Stimulated activated naive CD8-positive, alpha-beta T cell treated with anti-CD3 and anti-CD28 coated beads, Interleukin-15, amount 100 ng/mL, for 72 hours (primary cell): ENCODE measurements around the gene CYP4F3.
"Not testable (repeated sequence)": the region's sequence is repeated elsewhere in the genome, so short reads cannot be mapped to it uniquely, and the experiment has no call there.

Experiments used
- ATAC-seq: fragments of 150-1000 bp; cut with Tn5 transposase; 2 replicates; pipeline ENCODE4 v1.10.0; 2021; ENCODE audit warnings: mild to moderate bottlenecking, moderate library complexity
- DNase-seq, 2 donors: peaks; one replicate each; pipeline ENCODE4 v3.0.0; 2021 to 2022
- H3K27ac Mint-ChIP-seq, 2 donors: one replicate each; pipeline ENCODE4 v1.8.0; 2022; ENCODE audit warnings: mild to moderate bottlenecking in 2 of 2, mixed read lengths in 2 of 2, moderate library complexity in 2 of 2
- H3K27me3 Mint-ChIP-seq: one replicate; pipeline ENCODE4 v1.8.0; 2022; ENCODE audit warnings: mixed read lengths
- H3K4me1 Mint-ChIP-seq: one replicate; pipeline ENCODE4 v1.8.0; 2022; ENCODE audit warnings: mild to moderate bottlenecking, mixed read lengths
- H3K4me3 Mint-ChIP-seq, 2 donors: one replicate each; pipeline ENCODE4 v1.8.0; 2022; ENCODE audit warnings: mild to moderate bottlenecking in 2 of 2, mixed read lengths in 2 of 2, moderate library complexity in 1 of 2
- H3K9me3 Mint-ChIP-seq, 2 donors: one replicate each; pipeline ENCODE4 v1.8.0; 2022; ENCODE audit warnings: mixed read lengths in 2 of 2

The CYP4F3 gene

DNA sequence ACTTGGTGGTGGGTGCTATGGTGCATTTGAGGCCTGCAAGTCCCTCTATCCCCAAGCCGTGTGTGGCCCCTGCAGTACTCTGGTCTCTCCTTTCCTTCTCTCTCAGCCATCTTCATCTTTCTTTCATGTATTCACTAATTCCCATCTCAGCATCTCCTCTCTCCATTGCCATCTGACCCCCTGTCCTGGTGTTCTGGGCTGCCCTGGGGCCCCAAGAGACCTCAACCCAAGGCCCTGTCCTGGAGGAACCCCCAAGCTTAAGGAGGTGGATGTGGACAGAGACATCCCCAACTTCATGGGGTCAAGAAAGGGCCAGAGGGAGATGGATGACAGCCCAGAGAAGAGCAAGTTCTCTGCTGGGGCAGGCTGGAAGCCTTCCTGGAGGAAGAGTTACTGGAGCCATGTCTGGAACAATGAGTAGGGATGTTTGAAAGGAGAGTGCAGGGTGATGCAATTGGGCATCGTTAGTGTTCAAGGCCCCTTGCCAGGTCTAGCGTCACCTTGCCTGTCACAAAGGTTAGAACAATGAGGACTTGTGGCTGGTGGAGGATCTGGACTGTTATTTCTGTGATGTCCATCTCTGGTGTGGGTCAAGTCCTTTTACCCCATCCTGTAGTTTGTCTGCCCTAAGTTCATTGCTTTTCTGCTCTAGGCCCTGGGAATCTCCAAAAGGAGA, 3.5 kb downstream of the CYP4F3 start:
- no peaks in the 10 kb centered on the region for H3K9me3 Mint-ChIP-seq

DNA sequence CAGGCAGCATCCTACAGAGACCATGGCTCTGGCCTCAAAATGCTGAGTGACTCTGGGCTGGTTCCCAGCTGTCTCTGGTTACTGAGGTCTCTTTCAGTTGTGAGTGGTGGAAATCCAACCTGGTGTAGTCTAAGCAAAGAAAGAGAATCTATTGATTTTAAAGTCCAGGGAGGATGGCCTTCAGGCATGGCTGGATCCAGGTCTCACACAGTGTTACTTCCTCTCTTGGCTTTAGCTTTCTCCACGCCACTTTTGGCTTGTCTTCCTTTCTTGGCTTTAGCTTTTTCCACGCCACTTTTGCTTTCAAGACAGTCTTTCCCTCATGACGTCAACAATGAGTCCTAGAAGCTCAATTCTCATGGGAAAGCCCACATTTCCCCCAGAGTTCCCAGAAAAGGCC, 4.1 kb downstream of the CYP4F3 start:
- H3K4me3 Mint-ChIP-seq = no peak overlapping the region
- no peak overlapping the region for H3K27ac Mint-ChIP-seq
- ATAC-seq (no peak), DNase-seq (no peak)
- no peaks in the 10 kb centered on the region for H3K27me3 Mint-ChIP-seq
- H3K4me1 Mint-ChIP-seq = peaks cover 6% of the 10 kb centered on the region
- no peaks in the 10 kb centered on the region for H3K9me3 Mint-ChIP-seq

More for the DNA sequence above, 3.5 kb downstream of the CYP4F3 start:
- DNase-seq (no peak), ATAC-seq (no peak)
- Mint-ChIP-seq H3K27me3 (no peaks in the 10 kb centered on the region), H3K27ac (no peak overlapping the region), H3K4me1 (peaks cover 6% of the 10 kb centered on the region), H3K4me3 (no peak overlapping the region)

DNA sequence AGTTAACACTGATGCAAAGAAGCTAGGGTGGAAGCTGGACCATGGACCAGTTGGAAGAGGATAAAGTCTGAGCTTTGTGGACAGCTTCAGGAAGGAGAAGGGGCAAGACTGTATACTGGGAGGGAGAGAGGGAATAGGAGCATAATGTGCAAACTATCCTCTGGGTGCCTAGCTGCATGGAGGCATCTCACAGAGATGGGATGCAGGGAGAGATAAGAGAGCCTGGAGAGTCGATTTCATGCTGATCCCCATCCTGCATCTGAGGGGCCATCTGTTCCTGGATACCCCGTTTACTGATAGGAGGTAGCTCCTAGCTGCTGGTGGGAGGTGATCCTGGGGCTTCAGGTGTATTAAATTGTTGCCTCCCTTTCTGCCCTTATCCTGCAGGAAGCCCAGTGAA, 8.8 kb downstream of the CYP4F3 start:
- Mint-ChIP-seq H3K4me3 (no peak overlapping the region), H3K9me3 (no peaks in the 10 kb centered on the region), H3K4me1 (no peaks in the 10 kb centered on the region), H3K27ac (no peak overlapping the region), H3K27me3 (peaks cover 16% of the 10 kb centered on the region)
- DNase-seq (no peak), ATAC-seq (no peak)

DNA sequence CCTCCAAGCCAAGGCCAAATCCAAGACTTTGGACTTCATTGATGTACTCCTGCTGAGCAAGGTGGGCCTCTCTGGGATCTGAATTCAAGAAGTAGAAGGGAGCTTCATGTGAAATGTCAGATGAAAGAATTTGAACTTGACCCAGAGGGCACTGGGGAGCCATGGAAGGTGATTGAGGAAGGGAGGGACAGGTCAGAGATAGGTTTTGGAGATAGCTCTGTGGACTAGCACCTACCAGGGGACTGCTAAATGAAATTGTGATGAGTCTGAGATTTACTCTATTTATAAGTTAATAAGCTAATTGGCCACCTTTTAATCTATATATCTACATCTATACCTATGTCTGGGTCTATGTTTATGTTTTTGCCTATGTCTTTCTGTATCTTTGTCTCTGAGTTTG, 9.4 kb downstream of the CYP4F3 start:
- not testable (repeated sequence) for H3K27ac Mint-ChIP-seq, H3K4me3 Mint-ChIP-seq, DNase-seq, H3K9me3 Mint-ChIP-seq, ATAC-seq, H3K4me1 Mint-ChIP-seq
- peaks cover 22% of the 10 kb centered on the region for H3K27me3 Mint-ChIP-seq

DNA sequence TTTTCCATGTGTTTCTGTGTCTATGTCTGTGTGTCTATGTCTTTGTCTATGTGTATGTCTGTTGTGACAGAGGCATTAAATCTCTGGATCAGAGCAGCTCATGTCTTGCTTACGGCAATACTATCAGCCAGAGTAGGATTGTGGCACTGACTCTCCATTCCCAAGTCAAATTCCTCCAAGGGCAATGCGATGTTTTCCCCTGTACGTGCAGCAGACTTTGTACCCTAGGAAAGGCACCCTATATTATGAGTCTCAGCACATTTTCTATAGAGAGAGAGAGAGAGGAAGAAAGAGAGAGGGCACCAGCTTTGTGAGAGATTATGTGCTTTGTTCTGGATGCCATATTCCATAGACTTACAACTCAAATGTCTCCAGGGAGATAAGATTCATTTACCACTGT, 11.1 kb downstream of the CYP4F3 start:
- ATAC-seq = no peak
- no peak overlapping the region for H3K4me3 Mint-ChIP-seq

DNA sequence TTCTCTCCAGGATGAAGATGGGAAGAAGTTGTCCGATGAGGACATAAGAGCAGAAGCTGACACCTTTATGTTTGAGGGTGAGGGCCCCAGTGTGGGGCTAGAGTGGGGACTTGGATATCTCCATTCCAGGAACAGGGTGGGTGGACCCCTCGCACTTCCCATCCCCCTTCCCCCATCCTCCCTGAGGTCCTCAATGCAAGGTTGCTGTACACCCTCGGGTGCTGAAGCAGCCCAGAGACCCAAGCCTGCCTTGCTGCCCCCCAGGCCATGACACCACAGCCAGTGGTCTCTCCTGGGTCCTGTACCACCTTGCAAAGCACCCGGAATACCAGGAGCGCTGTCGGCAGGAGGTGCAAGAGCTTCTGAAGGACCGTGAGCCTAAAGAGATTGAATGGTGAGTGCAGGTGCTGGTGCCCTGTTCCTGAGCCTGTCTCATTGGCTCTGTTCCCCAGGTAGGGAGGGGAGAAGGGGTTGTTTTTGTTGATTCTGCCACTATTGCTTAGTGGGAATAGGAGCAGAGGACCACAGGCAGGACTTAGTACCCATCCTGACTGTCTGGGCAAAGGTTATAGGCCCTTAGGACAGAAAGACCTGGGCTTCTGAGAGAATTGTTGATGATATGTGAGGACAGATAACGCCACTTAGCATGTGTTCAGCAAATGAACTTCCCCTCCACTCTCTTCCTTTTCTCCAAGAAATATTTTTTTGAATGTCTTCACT, 12.0 kb downstream of the CYP4F3 start:
- Mint-ChIP-seq H3K9me3 (no peaks in the 10 kb centered on the region), H3K4me3 (no peak overlapping the region), H3K27me3 (peaks cover 34% of the 10 kb centered on the region), H3K4me1 (no peaks in the 10 kb centered on the region), H3K27ac (no peak overlapping the region)
- ATAC-seq (no peak), DNase-seq (no peak)

More for the DNA sequence above, 11.1 kb downstream of the CYP4F3 start:
- Mint-ChIP-seq H3K9me3 (no peaks in the 10 kb centered on the region), H3K27me3 (peaks cover 28% of the 10 kb centered on the region), H3K27ac (no peak overlapping the region), H3K4me1 (no peaks in the 10 kb centered on the region)
- DNase-seq = no peak

DNA sequence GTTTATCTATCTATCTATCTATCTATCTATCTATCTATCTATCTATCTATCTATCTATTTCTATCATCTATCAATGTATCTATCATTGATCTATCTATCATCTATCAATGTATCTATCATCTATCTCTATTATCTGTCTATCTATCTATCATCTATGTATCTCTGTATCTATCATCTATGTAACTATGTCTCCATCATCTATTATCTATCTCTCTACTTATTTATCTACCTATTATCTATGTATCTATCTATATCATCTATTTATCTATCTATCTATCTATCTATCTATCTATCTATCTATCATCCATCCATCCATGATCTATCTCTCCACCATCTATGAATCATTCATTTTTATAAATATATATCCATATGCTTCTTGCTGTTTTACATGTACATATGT, 15.8 kb downstream of the CYP4F3 start:
- DNase-seq = no peak
- H3K4me3 Mint-ChIP-seq = no peak overlapping the region
- ATAC-seq = no peak
- no peaks in the 10 kb centered on the region for H3K9me3 Mint-ChIP-seq
- H3K4me1 Mint-ChIP-seq = no peaks in the 10 kb centered on the region
- peaks cover 42% of the 10 kb centered on the region for H3K27me3 Mint-ChIP-seq
- H3K27ac Mint-ChIP-seq = no peak overlapping the region

DNA sequence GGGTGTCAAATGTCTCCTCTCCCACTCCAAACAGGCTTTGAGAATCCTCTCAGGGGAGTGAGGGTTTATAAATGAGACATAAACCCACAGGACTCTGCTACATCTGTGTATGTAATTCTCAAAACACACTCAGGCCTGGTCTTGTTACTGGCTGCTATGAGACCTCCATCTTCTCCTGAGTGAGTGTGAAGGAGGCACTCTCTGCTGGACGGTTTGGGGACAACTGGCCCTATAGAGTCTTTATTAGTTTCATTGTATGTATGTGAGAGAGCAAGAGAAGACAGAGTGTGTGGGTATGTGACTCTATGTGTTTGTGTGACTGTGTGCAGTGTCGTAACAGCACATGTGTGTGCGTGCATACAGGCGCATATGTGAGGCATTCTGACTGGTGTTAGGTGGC, 22.6 kb downstream of the CYP4F3 start:
- Mint-ChIP-seq H3K9me3 (no peaks in the 10 kb centered on the region), H3K4me1 (no peaks in the 10 kb centered on the region), H3K27me3 (peaks cover 4% of the 10 kb centered on the region), H3K4me3 (no peak overlapping the region), H3K27ac (no peak overlapping the region)
- no peak for ATAC-seq
- DNase-seq = no peak

DNA sequence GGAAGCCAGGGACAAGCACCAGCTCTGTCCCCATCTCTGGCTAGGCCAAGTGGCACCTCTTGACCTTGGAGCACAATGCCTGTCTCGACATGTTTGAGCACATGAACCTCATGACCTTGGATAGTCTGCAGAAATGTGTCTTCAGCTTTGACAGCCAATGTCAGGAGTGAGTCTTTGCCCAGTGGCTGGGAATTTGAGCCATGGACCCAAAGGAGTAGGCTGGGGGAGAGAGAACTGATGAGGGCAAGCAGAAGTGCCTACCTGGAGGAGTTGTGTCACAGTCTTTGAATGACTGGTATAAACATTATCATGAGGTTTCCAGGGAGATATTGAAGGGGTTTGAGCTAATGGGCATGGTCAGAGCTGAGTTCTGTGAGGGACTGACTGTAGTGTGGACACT, 25.5 kb downstream of the CYP4F3 start:
- no peak overlapping the region for H3K27ac Mint-ChIP-seq
- ATAC-seq = no peak

DNA sequence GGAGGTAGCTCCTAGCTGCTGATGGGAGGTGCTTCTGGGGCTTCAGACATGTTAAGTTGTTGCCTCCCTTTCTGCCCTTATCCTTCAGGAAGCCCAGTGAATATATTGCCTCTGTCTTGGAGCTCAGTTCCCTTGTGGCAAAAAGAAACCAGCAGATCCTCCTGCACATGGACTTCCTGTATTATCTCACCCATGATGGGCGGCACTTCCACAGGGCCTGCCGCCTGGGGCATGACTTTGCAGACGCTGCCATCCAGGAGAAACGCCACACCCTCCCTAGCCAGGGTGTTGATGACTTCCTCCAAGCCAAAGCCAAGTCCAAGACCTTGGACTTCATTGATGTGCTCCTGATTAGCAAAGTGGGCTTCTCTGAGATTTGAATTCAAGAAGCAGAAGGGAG, 26.2 kb downstream of the CYP4F3 start:
- no peak overlapping the region for H3K4me3 Mint-ChIP-seq
- H3K9me3 Mint-ChIP-seq = no peaks in the 10 kb centered on the region
- no peaks in the 10 kb centered on the region for H3K4me1 Mint-ChIP-seq
- no peak overlapping the region for H3K27ac Mint-ChIP-seq
- DNase-seq (no peak), ATAC-seq (no peak)
- no peaks in the 10 kb centered on the region for H3K27me3 Mint-ChIP-seq

More for the DNA sequence above, 25.5 kb downstream of the CYP4F3 start:
- no peaks in the 10 kb centered on the region for H3K4me1 Mint-ChIP-seq
- H3K27me3 Mint-ChIP-seq = no peaks in the 10 kb centered on the region
- no peak for DNase-seq
- no peaks in the 10 kb centered on the region for H3K9me3 Mint-ChIP-seq
- H3K4me3 Mint-ChIP-seq = no peak overlapping the region

DNA sequence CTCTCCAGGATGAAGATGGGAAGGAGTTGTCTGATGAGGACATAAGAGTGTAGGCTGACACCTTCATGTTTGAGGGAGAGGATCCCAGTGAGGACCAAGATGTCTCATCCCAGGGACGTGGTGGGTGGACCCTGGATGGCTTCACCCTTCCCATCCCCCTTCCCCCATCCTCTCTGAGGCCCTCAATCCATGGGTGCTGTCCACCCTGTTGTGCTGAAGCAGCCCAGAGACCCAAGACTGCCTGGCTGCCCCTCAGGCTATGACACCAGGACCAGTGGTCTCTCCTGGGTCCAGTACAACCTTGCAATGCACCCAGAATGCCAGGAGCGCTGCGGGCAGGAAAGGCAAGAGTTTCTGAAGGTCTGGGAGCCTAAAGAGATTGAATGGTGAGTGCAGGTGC, 28.7 kb downstream of the CYP4F3 start:
- no peak overlapping the region for H3K4me3 Mint-ChIP-seq
- DNase-seq (no peak), ATAC-seq (no peak)
- H3K9me3 Mint-ChIP-seq = peaks cover 0 to 3% of the 10 kb centered on the region in 2 donors
- H3K27me3 Mint-ChIP-seq = no peaks in the 10 kb centered on the region
- no peak overlapping the region for H3K27ac Mint-ChIP-seq
- peaks cover 16% of the 10 kb centered on the region for H3K4me1 Mint-ChIP-seq

DNA sequence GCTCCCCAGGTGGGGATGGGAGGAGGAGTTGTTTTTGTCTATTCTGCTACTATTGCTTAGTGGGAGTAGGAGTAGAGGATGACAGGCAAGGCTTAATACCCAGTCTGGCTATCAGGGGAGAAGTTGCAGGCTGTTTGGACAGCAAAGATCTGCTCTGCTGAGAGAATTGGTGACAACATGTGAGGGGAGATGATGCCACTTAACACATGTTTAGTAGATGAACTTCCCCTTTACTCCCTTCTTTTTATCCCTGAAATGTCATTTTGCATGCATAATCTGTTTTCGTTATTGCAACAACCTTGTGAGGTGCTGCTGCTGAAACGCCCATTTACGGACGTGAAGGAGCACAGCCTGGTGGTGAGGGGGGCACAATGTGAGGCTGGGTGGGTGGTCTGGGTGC, 29.2 kb downstream of the CYP4F3 start:
- peaks cover 0 to 6% of the 10 kb centered on the region in 2 donors for H3K9me3 Mint-ChIP-seq
- no peak for ATAC-seq
- peak overlapping the region in 1 of 2 donors; percentile 52 for H3K27ac Mint-ChIP-seq
- H3K27me3 Mint-ChIP-seq = no peaks in the 10 kb centered on the region
- no peak overlapping the region for H3K4me3 Mint-ChIP-seq
- H3K4me1 Mint-ChIP-seq = peaks cover 16% of the 10 kb centered on the region
- DNase-seq = no peak

DNA sequence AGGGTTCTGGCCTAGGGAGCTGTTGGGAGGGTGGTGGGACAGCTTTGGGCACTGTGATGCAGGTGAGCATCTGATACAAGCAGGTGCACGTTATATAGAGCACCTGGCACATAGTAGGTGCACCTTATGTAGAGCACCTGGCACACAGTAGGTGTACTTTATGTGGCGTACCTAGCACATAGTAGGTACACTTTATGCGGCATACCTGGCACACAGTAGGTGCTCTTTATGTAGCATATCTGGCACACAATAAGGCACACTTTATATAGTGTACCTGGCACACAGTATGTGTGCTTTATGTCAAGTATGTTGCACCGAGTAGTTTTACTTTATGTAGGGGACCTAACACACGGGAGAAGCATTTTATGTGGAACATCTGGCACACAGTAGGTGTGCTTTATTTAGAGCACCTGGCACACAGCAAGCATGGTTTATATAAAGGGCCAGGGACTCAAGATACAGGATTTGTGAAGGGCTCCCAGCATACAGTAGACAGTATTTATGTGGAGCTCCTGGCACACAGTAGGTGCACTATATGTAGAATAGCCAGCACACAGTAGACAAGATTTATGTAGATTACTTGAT, 30.6 kb downstream of the CYP4F3 start:
- peaks cover 16% of the 10 kb centered on the region for H3K4me1 Mint-ChIP-seq
- no peaks in the 10 kb centered on the region for H3K27me3 Mint-ChIP-seq
- no peak for ATAC-seq
- no peak for DNase-seq
- H3K4me3 Mint-ChIP-seq = no peak overlapping the region
- no peak overlapping the region for H3K27ac Mint-ChIP-seq
- H3K9me3 Mint-ChIP-seq = peaks cover 0 to 6% of the 10 kb centered on the region in 2 donors

DNA sequence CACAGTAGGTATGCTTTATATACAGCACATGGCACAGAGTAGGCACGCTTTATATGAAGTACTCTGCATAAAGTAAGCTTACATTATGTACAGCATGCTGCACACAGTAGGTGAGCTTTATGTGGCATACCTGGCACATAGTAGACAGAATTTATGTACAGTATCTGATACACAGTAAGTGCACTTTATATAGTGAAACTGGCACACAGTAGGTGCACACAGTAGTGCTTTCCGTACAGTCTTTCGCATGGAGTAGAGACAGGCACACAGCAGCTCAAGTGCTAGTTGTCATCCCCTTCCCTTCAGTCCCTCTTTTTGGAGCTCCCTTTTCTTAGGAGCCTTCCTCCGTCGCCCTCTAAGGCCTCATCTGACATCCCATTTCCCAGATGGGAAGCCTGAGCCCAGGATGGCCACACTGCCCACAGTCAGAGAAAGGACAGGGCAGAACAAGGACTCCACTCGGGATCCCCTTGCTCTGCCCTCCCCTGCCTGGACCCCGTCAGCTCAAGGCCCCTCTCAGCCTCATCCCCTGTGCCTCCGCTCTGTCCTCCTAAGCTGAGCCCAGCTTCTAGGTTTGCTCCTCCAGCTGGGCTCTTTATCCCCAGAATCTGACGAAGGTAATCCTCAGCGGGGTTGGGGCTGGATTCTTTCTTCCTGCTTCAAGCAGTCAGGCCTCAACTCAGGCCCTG, 31.3 kb downstream of the CYP4F3 start:
- no peak for ATAC-seq
- H3K9me3 Mint-ChIP-seq = peaks cover under 1 to 6% of the 10 kb centered on the region in 2 donors
- no peak for DNase-seq
- H3K27ac Mint-ChIP-seq = no peak overlapping the region
- H3K27me3 Mint-ChIP-seq = no peaks in the 10 kb centered on the region
- peaks cover 16% of the 10 kb centered on the region for H3K4me1 Mint-ChIP-seq
- H3K4me3 Mint-ChIP-seq = no peak overlapping the region

DNA sequence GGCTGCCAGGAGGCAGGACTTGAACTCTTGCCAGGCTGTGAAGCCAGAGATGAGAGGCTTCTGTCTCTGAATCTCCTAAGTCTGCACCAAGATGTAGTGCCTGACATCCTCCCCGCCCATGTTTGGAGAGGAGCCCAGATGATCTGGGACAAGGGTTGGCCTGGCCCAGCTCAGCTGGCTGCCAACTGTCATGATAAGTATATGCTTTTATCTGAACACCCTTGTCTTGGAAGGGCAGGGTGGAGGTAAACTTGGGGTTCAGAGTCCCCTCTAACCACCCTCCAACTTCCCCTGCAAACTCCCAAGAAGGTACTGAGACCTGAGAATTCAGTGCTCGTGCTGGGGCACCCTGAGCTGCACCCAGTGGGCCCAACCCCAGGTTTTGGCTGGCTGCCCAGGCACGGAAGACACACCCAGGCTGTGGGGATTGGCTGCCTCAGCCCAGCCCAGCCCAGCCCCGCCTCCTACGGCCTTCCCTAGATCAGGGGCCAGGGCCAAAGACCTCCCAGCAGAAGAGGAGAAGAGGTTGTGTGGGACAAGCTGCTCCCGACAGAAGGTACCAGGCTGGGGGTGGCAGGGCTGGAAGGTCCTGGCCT, 32.0 kb downstream of the CYP4F3 start, which contains the start of gene CYP4F12:
CYP4F12 (plus strand) TSS at position 508 of the 596 bp plus-strand sequence. CDS start 443 bp downstream, outside the sequence.
- H3K27me3 Mint-ChIP-seq = no peaks in the 10 kb centered on the region
- DNase-seq = peak in 1 of 2 donors; percentile 16
- peaks cover 7 to 10% of the 10 kb centered on the region in 2 donors for H3K9me3 Mint-ChIP-seq
- H3K27ac Mint-ChIP-seq = peak within 1 kb of the TSS in 1 of 2 donors; percentile 84
- H3K4me3 Mint-ChIP-seq = peak within 1 kb of the TSS in 1 of 2 donors; percentile 22
- peak; percentile 67 for ATAC-seq
- peaks cover 16% of the 10 kb centered on the region for H3K4me1 Mint-ChIP-seq
